HG03108 (cell line): ENCODE results near the gene CIDEA.
A peak's percentile ranks its signal among the peaks of the same experiment; 100 is the strongest.

Experiments used
- ATAC-seq: cut with Tn5 transposase; IDR thresholded peaks from one replicate; pipeline ENCODE4 v1.9.1; 2021; ENCODE audit warnings: moderate library complexity; ENCODE audit not compliant: unreplicated experiment

The CIDEA gene

GRCh38 chr18:12296457-12296856 is 42.3 kb downstream of the CIDEA start:
- no peak for ATAC-seq

GRCh38 chr18:12299862-12300261 is 45.7 kb downstream of the CIDEA start:
- ATAC-seq: no peak

GRCh38 chr18:12301263-12302005 is 47.3 kb downstream of the CIDEA start:
- no peak for ATAC-seq

GRCh38 chr18:12302391-12303147 is 48.4 kb downstream of the CIDEA start:
- ATAC-seq: no peak

- ATAC-seq: no peak
These were observed 50.4 kb downstream of the CIDEA start for GRCh38 chr18:12304351-12305210.

- no peak for ATAC-seq
These were observed 51.0 kb downstream of the CIDEA start for GRCh38 chr18:12305211-12305610.

GRCh38 chr18:12305930-12306629 is 51.9 kb downstream of the CIDEA start:
- ATAC-seq: no peak

GRCh38 chr18:12306752-12307700 is 52.9 kb downstream of the CIDEA start:
- ATAC-seq: peak; percentile 6

- ATAC-seq: peak; percentile 48
These were observed 53.7 kb downstream of the CIDEA start, which contains the start of gene TUBB6 for GRCh38 chr18:12307701-12308385. TUBB6 (plus strand) TSS chr18:12308241; CDS start chr18:12308293, 52 bp downstream.

GRCh38 chr18:12308386-12309100 is 54.4 kb downstream of the CIDEA start:
- ATAC-seq: peak; percentile 34

GRCh38 chr18:12309683-12310198 is 55.6 kb downstream of the CIDEA start:
- ATAC-seq: no peak

- no peak for ATAC-seq
These were observed 56.6 kb downstream of the CIDEA start for GRCh38 chr18:12310762-12311161.

GRCh38 chr18:12312976-12313375 is 58.8 kb downstream of the CIDEA start:
- no peak for ATAC-seq

- ATAC-seq: no peak
These were observed 59.5 kb downstream of the CIDEA start for GRCh38 chr18:12313530-12314245.

- ATAC-seq: peak; percentile 42
These were observed 60.6 kb downstream of the CIDEA start for GRCh38 chr18:12314591-12315305.

GRCh38 chr18:12315490-12315889 is 61.3 kb downstream of the CIDEA start:
- no peak for ATAC-seq

GRCh38 chr18:12315911-12316310 is 61.8 kb downstream of the CIDEA start:
- no peak for ATAC-seq
